Esophagus squamous epithelium (tissue), 5 donors: ENCODE results near the gene SLC9A7. TPM values are rescaled to one million over a fixed set of nuclear protein-coding genes. Genes with fewer than 3 reads are reported as not detected.

ENCODE experiments used
- DNase-seq: peaks from one replicate; lab custom pipeline; 2025; lab: John Stamatoyannopoulos, UW
- H3K27ac ChIP-seq, 4 donors: fragments of 200-600 bp; sonication (generic); one replicate each; pipeline ENCODE4 v1.5.1; 2016 to 2019; ENCODE audit warnings: mild to moderate bottlenecking in 1 of 4
- H3K27me3 ChIP-seq, 4 donors: fragments of 200-600 bp; sonication (generic); 1 replicate in 3 of 4; 2 replicates in 1 of 4; pipeline versions ENCODE4 v1.5.1 to v1.6.0; 2017 to 2021; ENCODE audit warnings: antibody characterized with exemption in 1 of 4
- H3K36me3 ChIP-seq, 3 donors: fragments of 200-600 bp; sonication (generic); one replicate each; pipeline ENCODE4 v1.5.1; 2016 to 2019
- H3K4me1 ChIP-seq, 3 donors: fragments of 200-600 bp; sonication (generic); one replicate each; pipeline ENCODE4 v1.5.1; 2017 to 2019
- H3K4me3 ChIP-seq, 4 donors: fragments of 200-600 bp; sonication (generic); 1 replicate in 3 of 4; 2 replicates in 1 of 4; pipeline ENCODE4 v1.5.1; 2016 to 2019; ENCODE audit warnings: mild to moderate bottlenecking in 2 of 4, moderate library complexity in 1 of 4
- H3K9me3 ChIP-seq, 3 donors: fragments of 200-600 bp; sonication (generic); one replicate each; pipeline ENCODE4 v1.5.1; 2016 to 2019
- POLR2A ChIP-seq, 4 donors: fragments of 450-650 bp; IDR thresholded peaks; one replicate each; pipeline ENCODE4 v1.6.1; 2017; ENCODE audit warnings: antibody characterized with exemption in 4 of 4, mild to moderate bottlenecking in 4 of 4, moderate library complexity in 3 of 4
- WGBS, 2 donors: methylation state at CpG; one replicate each; pipeline ENCODE4 v1.1.5; 2018; 5-methylcytosine and 5-hydroxymethylcytosine counted together
- intact Hi-C: fragments of 100-400 bp; cut with DNase I; formaldehyde crosslinking; loops from one replicate; pipeline ENCODE4 v1.15.0; 2022
- total RNA-seq, 4 donors: library from RNA; depleted of rRNA; stranded (reverse); fragments of >200 nt; gene quantifications; one replicate each; pipeline ENCODE4 v1.1.0, GENCODE V29; 2016
- TF ChIP-seq, protein P1 (sequence below), 6 experiments: fragments of 450-650 bp in 4 of 6; fragments of 200-600 bp in 2 of 6; sonication (generic) in 2 of 6; IDR thresholded peaks; one replicate each; pipeline ENCODE4 v1.5.1; 2016 to 2019; ENCODE audit warnings: antibody characterized with exemption in 6 of 6, mild to moderate bottlenecking in 4 of 6, moderate library complexity in 4 of 6
- donor health status: DM: yes; HTN: yes; CAD: no.

SLC9A7 gene
- total RNA-seq, 4 donors from 2014 or later, result 6.4 to 16.4 (median 8.4) TPM

DNA sequence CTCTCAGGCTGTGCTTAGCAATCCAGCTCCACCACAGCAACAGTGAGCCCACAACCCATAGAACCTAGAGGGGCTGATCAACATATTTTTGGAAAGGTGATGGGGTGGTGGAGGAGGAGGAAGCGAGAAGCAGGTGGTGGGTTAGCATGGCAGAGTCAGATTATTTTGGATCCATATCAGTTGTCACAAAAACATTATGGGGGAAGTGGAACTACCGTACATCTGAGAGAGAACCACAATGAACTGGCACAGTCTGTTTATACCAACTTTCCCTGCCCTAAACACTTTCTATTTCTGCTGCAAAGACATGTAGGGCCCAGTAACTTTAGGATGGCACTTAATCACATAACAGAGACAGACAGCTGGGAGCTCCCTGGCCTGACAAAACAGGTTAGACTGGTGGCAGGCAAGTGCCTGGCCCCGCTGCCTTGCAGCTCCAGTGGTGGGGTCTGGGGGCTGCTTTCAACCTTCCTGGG is 4.3 kb downstream of the SLC9A7 start:
- Histone ChIP-seq H3K9me3 (no peaks in the 10 kb centered on the region), H3K4me3 (no peak overlapping the region), H3K27ac (no peak overlapping the region), H3K4me1 (peaks cover 3 to 20% (median 3%) of the 10 kb centered on the region in 3 donors), H3K36me3 (no peaks in the 10 kb centered on the region), H3K27me3 (no peaks in the 10 kb centered on the region)
- no peak for TF ChIP-seq POLR2A (IDR thresholded peaks at IDR 0.05)
- TF ChIP-seq, protein P1, sequence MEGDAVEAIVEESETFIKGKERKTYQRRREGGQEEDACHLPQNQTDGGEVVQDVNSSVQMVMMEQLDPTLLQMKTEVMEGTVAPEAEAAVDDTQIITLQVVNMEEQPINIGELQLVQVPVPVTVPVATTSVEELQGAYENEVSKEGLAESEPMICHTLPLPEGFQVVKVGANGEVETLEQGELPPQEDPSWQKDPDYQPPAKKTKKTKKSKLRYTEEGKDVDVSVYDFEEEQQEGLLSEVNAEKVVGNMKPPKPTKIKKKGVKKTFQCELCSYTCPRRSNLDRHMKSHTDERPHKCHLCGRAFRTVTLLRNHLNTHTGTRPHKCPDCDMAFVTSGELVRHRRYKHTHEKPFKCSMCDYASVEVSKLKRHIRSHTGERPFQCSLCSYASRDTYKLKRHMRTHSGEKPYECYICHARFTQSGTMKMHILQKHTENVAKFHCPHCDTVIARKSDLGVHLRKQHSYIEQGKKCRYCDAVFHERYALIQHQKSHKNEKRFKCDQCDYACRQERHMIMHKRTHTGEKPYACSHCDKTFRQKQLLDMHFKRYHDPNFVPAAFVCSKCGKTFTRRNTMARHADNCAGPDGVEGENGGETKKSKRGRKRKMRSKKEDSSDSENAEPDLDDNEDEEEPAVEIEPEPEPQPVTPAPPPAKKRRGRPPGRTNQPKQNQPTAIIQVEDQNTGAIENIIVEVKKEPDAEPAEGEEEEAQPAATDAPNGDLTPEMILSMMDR (IDR thresholded peaks at IDR 0.05), result no peak
- intact Hi-C loops, result no loop called here
- WGBS, 2 donors, result 17 to 50% methylated on average over 2 of the region's 3 CpGs
- DNase-seq, result no peak

DNA sequence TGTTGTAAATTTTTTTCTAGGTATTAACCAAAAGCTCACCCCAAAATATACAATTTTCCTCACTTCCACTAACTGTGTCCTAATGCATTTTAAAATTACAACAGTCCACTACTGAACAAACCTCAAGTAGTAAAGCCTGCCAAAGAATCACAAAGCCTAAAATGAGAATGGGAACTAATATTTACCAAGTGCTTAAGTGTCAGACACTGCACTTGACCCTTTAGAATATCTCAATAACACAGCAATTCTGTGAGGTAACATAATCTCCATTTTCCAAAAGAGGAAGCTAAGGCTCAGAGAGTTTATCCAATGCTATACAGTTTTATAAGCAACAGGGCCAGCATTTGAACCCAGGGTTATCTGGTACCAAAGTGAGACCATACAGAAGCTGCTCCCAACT is 4.9 kb downstream of the SLC9A7 start:
- Histone ChIP-seq H3K36me3 (no peaks in the 10 kb centered on the region), H3K27ac (no peak overlapping the region), H3K9me3 (no peaks in the 10 kb centered on the region), H3K27me3 (no peaks in the 10 kb centered on the region), H3K4me1 (peaks cover 0 to 17% (median 0%) of the 10 kb centered on the region in 3 donors), H3K4me3 (no peak overlapping the region)
- no peak for TF ChIP-seq POLR2A (IDR thresholded peaks at IDR 0.05)
- TF ChIP-seq, protein P1 (IDR thresholded peaks at IDR 0.05), result no peak
- no peak for DNase-seq
- intact Hi-C loops, result no loop called here

DNA sequence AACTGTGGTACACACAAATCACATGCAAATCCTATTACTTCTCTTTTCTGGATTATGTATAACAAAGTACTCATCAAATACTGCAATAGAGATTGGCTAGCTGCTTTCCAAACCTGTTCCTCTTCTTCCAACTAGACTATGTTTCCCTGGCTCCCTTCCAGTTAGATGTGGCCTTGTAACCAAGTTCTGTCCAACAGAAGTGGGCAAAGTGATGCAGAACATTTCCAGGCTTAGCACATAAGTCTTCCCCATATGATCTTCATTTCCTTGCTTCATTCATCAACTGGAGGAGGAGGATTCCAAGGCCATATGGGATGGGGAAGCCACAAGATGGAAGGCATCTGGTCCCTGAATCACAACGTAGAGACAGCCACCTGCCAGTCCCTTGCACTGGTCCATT is 8.0 kb downstream of the SLC9A7 start:
- H3K9me3 ChIP-seq, result no peaks in the 10 kb centered on the region
- TF ChIP-seq, protein P1 (IDR thresholded peaks at IDR 0.05), result no peak
- no peaks in the 10 kb centered on the region for H3K36me3 ChIP-seq
- peaks cover 0 to 10% (median 0%) of the 10 kb centered on the region in 3 donors for H3K4me1 ChIP-seq
- no peak for DNase-seq
- H3K27me3 ChIP-seq, result no peaks in the 10 kb centered on the region
- 67% methylated on average over 1 of the region's 1 CpG; no CpG with 5 or more reads in 1 of the 2 donors for WGBS, 2 donors
- no peak overlapping the region for H3K4me3 ChIP-seq
- intact Hi-C loops, result no loop called here
- H3K27ac ChIP-seq, result no peak overlapping the region

DNA sequence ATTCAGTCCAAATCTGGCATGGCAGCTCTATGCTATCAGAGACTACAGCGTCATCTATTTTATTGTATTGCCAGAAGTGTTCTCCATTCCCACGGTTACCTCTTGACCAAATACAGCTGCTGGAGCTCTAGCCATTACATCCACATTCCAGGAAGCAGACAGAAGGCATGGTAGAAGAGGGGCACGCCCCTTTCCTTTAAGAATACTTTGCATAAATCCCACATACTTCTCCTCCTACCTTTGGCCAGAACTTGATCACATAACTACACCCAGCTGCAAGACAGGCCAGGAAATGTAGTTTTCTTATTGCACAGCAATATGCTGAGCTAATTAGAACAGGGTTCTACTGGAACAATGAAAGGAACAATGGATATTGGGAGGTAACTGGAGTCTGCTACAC is 14.9 kb downstream of the SLC9A7 start:
- Histone ChIP-seq H3K27me3 (no peaks in the 10 kb centered on the region), H3K27ac (no peak overlapping the region), H3K36me3 (no peaks in the 10 kb centered on the region), H3K4me1 (no peaks in the 10 kb centered on the region), H3K9me3 (no peaks in the 10 kb centered on the region), H3K4me3 (no peak overlapping the region)
- DNase-seq, result no peak
- intact Hi-C loops, result no loop called here
- WGBS, 2 donors, result 62 to 80% methylated on average over 3 of the region's 3 CpGs
- TF ChIP-seq, protein P1 (IDR thresholded peaks at IDR 0.05), result no peak
- TF ChIP-seq POLR2A (IDR thresholded peaks at IDR 0.05), result no peak

DNA sequence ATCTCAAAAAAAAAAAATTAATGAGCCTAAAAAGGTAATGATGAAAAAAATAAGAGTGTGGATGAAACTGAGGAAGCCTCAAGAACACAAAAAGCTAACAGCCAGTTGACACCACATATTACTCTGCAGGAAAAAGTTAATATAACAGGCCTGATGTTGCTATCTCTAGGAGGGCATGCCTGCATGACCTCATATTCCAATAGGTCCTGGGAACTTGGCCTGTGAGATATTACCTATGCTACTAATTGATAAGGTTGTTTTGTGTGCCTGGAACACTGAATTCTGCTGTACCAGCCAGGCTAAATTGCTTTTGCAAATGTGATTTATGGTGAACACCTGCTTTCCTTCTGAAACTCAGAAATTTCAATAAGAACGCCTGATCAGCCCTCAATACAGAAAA is 15.9 kb downstream of the SLC9A7 start:
- H3K4me3 ChIP-seq, result no peak overlapping the region
- H3K9me3 ChIP-seq, result no peaks in the 10 kb centered on the region
- no peak overlapping the region for H3K27ac ChIP-seq
- DNase-seq, result no peak
- WGBS, 2 donors, result 63% methylated on average over 1 of the region's 1 CpG; no CpG with 5 or more reads in 1 of the 2 donors
- no peaks in the 10 kb centered on the region for H3K4me1 ChIP-seq
- TF ChIP-seq, protein P1 (IDR thresholded peaks at IDR 0.05), result no peak
- no peak for TF ChIP-seq POLR2A (IDR thresholded peaks at IDR 0.05)
- no peaks in the 10 kb centered on the region for H3K27me3 ChIP-seq
- intact Hi-C loops, result no loop called here
- no peaks in the 10 kb centered on the region for H3K36me3 ChIP-seq
